ENCODE measurements around the gene DLX2. TPM values are rescaled to one million over a fixed set of nuclear protein-coding genes. Genes with fewer than 3 reads are reported as not detected.

Gene DLX2
- total RNA-seq, 6 donors from 2014 or later = not detected

DNA sequence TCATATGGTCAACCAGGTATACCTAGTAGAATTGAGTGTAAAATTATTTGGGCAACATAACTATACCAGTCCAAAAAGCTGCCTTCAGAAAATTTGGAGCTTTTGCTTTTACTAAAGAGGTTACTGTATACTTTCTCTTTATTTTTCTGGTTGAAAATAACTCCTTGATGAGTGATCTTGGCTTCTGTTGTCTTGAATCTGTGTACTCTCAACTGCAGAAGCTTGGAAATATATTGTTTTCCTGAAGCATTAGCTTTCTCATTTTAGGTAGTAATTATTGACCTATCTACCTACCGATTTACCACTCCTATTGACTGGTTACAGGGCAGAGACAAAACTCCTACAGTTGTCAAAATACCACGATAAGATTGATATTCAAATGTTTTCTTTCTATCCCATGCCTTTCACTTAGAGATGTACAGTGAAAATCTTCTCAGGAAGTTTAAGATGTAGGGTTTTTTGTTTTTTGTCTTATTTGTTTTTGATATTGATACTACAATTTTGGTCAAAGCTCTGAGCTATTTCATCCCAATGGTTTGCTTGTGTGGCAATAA is 53.1 kb downstream of the DLX2 start:
- TF ChIP-seq POLR2AphosphoS5 (IDR thresholded peaks at IDR 0.05) = no peak
- no peak for TF ChIP-seq EP300 (IDR thresholded peaks at IDR 0.05)
- no peak for TF ChIP-seq POLR2A (IDR thresholded peaks at IDR 0.05)
- TF ChIP-seq CTCF (IDR thresholded peaks at IDR 0.05) = no peak
- Histone ChIP-seq H3K27ac (no peak overlapping the region), H3K27me3 (no peaks in the 10 kb centered on the region), H3K4me3 (no peak overlapping the region), H3K4me1 (no peaks in the 10 kb centered on the region), H3K36me3 (no peaks in the 10 kb centered on the region), H3K9me3 (no peaks in the 10 kb centered on the region)
- no peak for DNase-seq
- 93 to 97% methylated on average over 2 of the region's 2 CpGs for WGBS, 2 donors
- ATAC-seq (ENCODE audit: low FRiP score in 2 of 2) = no peak

Other genes with a start within 250 kb of the DLX2 start
- gene SLC25A12, start 208.7 kb downstream of the DLX2 start, total RNA-seq = 10 to 100 TPM in 3 of 6 donors, 1 to 10 TPM in 3; 6.2 to 27.2 (median 11.3) TPM
- gene HAT1, start 180.4 kb downstream of the DLX2 start, total RNA-seq = 10 to 100 TPM; 10.3 to 42.6 (median 25.7) TPM
- gene METAP1D, start 102.9 kb downstream of the DLX2 start, total RNA-seq = 1 to 10 TPM in 5 of 6 donors, under 1 TPM in 1; 0.11 to 6.3 (median 2.9) TPM
- not detected for gene DLX1, start 17.4 kb downstream of the DLX2 start, total RNA-seq

All from upper lobe of left lung (tissue), 6 donors.